Measurements from ENCODE around the gene BCR. TPM values are rescaled to one million over a fixed set of nuclear protein-coding genes. Genes with fewer than 3 reads are reported as not detected.
A peak's percentile ranks its signal among the peaks of the same experiment; 100 is the strongest.

The BCR gene
- total and polyA plus RNA-seq, 4 donors: 5.3 to 120 (median 71.8) TPM

- peak in 1 of 2 donors; percentile 62 for DNase-seq
- Histone ChIP-seq H3K36me3 (ENCODE audit: control insufficient read depth in 1 of 2, insufficient read depth in 2 of 2, low read length in 1 of 2) (no peaks in the 10 kb centered on the region), H3K4me3 (ENCODE audit: low read length in 2 of 2) (no peak overlapping the region), H3K27me3 (ENCODE audit: control insufficient read depth in 1 of 2, insufficient read depth in 2 of 2, low read length in 1 of 2) (no peaks in the 10 kb centered on the region), H3K27ac (ENCODE audit: low read depth in 1 of 2, low read length in 2 of 2) (peak overlapping the region in 1 of 2 donors; percentile 73), H3K9me3 (ENCODE audit: control insufficient read depth, low read length) (no peaks in the 10 kb centered on the region), H3K4me1 (ENCODE audit: control insufficient read depth in 1 of 2, insufficient read depth in 2 of 2, low read length in 2 of 2) (no peaks in the 10 kb centered on the region)
- no peak for ATAC-seq (ENCODE audit: low FRiP score)
- intact Hi-C loops (cut with DNase I): no loop called here
- WGBS, 2 donors: 25 to 31% methylated on average over 17 of the region's 17 CpGs
These were observed 64.9 kb downstream of the BCR start for GRCh38 chr22:23245045-23245798.

GRCh38 chr22:23245799-23246136 is 65.5 kb downstream of the BCR start:
- no peaks in the 10 kb centered on the region for H3K4me1 ChIP-seq (ENCODE audit: control insufficient read depth in 1 of 2, insufficient read depth in 2 of 2, low read length in 2 of 2)

GRCh38 chr22:23246982-23247766 is 66.9 kb downstream of the BCR start:
- ATAC-seq (ENCODE audit: low FRiP score): no peak
- H3K27ac ChIP-seq (ENCODE audit: low read depth in 1 of 2, low read length in 2 of 2): no peak overlapping the region

More at GRCh38 chr22:23245799-23246136, 65.5 kb downstream of the BCR start:
- DNase-seq (no peak), ATAC-seq (ENCODE audit: low FRiP score) (no peak)
- 78 to 83% methylated on average over 8 of the region's 8 CpGs for WGBS, 2 donors
- Histone ChIP-seq H3K36me3 (ENCODE audit: control insufficient read depth in 1 of 2, insufficient read depth in 2 of 2, low read length in 1 of 2) (no peaks in the 10 kb centered on the region), H3K27ac (ENCODE audit: low read depth in 1 of 2, low read length in 2 of 2) (no peak overlapping the region), H3K27me3 (ENCODE audit: control insufficient read depth in 1 of 2, insufficient read depth in 2 of 2, low read length in 1 of 2) (no peaks in the 10 kb centered on the region), H3K4me3 (ENCODE audit: low read length in 2 of 2) (no peak overlapping the region), H3K9me3 (ENCODE audit: control insufficient read depth, low read length) (no peaks in the 10 kb centered on the region)
- intact Hi-C loops (cut with DNase I): no loop called here

GRCh38 chr22:23248583-23248982 is 68.3 kb downstream of the BCR start:
- Histone ChIP-seq H3K4me1 (ENCODE audit: control insufficient read depth in 1 of 2, insufficient read depth in 2 of 2, low read length in 2 of 2) (no peaks in the 10 kb centered on the region), H3K27ac (ENCODE audit: low read depth in 1 of 2, low read length in 2 of 2) (no peak overlapping the region), H3K36me3 (ENCODE audit: control insufficient read depth in 1 of 2, insufficient read depth in 2 of 2, low read length in 1 of 2) (no peaks in the 10 kb centered on the region), H3K9me3 (ENCODE audit: control insufficient read depth, low read length) (no peaks in the 10 kb centered on the region), H3K4me3 (ENCODE audit: low read length in 2 of 2) (no peak overlapping the region), H3K27me3 (ENCODE audit: control insufficient read depth in 1 of 2, insufficient read depth in 2 of 2, low read length in 1 of 2) (no peaks in the 10 kb centered on the region)
- ATAC-seq (ENCODE audit: low FRiP score): peak; percentile 30
- 48 to 73% methylated on average over 2 of the region's 2 CpGs for whole genome bisulfite sequencing, 2 donors
- DNase-seq: no peak
- intact Hi-C loops (cut with DNase I): no loop called here

More at GRCh38 chr22:23246982-23247766, 66.9 kb downstream of the BCR start:
- Histone ChIP-seq H3K27me3 (ENCODE audit: control insufficient read depth in 1 of 2, insufficient read depth in 2 of 2, low read length in 1 of 2) (no peaks in the 10 kb centered on the region), H3K4me1 (ENCODE audit: control insufficient read depth in 1 of 2, insufficient read depth in 2 of 2, low read length in 2 of 2) (no peaks in the 10 kb centered on the region), H3K36me3 (ENCODE audit: control insufficient read depth in 1 of 2, insufficient read depth in 2 of 2, low read length in 1 of 2) (no peaks in the 10 kb centered on the region), H3K9me3 (ENCODE audit: control insufficient read depth, low read length) (no peaks in the 10 kb centered on the region), H3K4me3 (ENCODE audit: low read length in 2 of 2) (no peak overlapping the region)
- intact Hi-C loops (cut with DNase I): no loop called here
- no peak for DNase-seq
- 87 to 89% methylated on average over 13 of the region's 13 CpGs for WGBS, 2 donors

- no peak for ATAC-seq (ENCODE audit: low FRiP score)
These were observed 69.9 kb downstream of the BCR start for GRCh38 chr22:23250056-23250784.

GRCh38 chr22:23250785-23251363 is 70.6 kb downstream of the BCR start:
- H3K4me1 ChIP-seq (ENCODE audit: control insufficient read depth in 1 of 2, insufficient read depth in 2 of 2, low read length in 2 of 2): no peaks in the 10 kb centered on the region
- ATAC-seq (ENCODE audit: low FRiP score) (no peak), DNase-seq (no peak)
- H3K9me3 ChIP-seq (ENCODE audit: control insufficient read depth, low read length): no peaks in the 10 kb centered on the region
- intact Hi-C loops (cut with DNase I): no loop called here
- H3K27ac ChIP-seq (ENCODE audit: low read depth in 1 of 2, low read length in 2 of 2): no peak overlapping the region
- no peak overlapping the region for H3K4me3 ChIP-seq (ENCODE audit: low read length in 2 of 2)
- 94 to 96% methylated on average over 14 of the region's 14 CpGs for WGBS, 2 donors
- no peaks in the 10 kb centered on the region for H3K27me3 ChIP-seq (ENCODE audit: control insufficient read depth in 1 of 2, insufficient read depth in 2 of 2, low read length in 1 of 2)
- peaks cover 0 to 3% of the 10 kb centered on the region in 2 donors for H3K36me3 ChIP-seq (ENCODE audit: control insufficient read depth in 1 of 2, insufficient read depth in 2 of 2, low read length in 1 of 2)

More at GRCh38 chr22:23250056-23250784, 69.9 kb downstream of the BCR start:
- H3K36me3 ChIP-seq (ENCODE audit: control insufficient read depth in 1 of 2, insufficient read depth in 2 of 2, low read length in 1 of 2): peaks cover 0 to 3% of the 10 kb centered on the region in 2 donors
- WGBS, 2 donors: 82 to 86% methylated on average over 16 of the region's 16 CpGs
- intact Hi-C loops (cut with DNase I): no loop called here
- no peaks in the 10 kb centered on the region for H3K27me3 ChIP-seq (ENCODE audit: control insufficient read depth in 1 of 2, insufficient read depth in 2 of 2, low read length in 1 of 2)
- H3K27ac ChIP-seq (ENCODE audit: low read depth in 1 of 2, low read length in 2 of 2): no peak overlapping the region
- no peaks in the 10 kb centered on the region for H3K4me1 ChIP-seq (ENCODE audit: control insufficient read depth in 1 of 2, insufficient read depth in 2 of 2, low read length in 2 of 2)
- no peak for DNase-seq
- no peak overlapping the region for H3K4me3 ChIP-seq (ENCODE audit: low read length in 2 of 2)
- no peaks in the 10 kb centered on the region for H3K9me3 ChIP-seq (ENCODE audit: control insufficient read depth, low read length)

GRCh38 chr22:23251445-23252093 is 71.3 kb downstream of the BCR start:
- Histone ChIP-seq H3K4me3 (ENCODE audit: low read length in 2 of 2) (no peak overlapping the region), H3K27ac (ENCODE audit: low read depth in 1 of 2, low read length in 2 of 2) (no peak overlapping the region), H3K9me3 (ENCODE audit: control insufficient read depth, low read length) (no peaks in the 10 kb centered on the region), H3K36me3 (ENCODE audit: control insufficient read depth in 1 of 2, insufficient read depth in 2 of 2, low read length in 1 of 2) (peaks cover 0 to 3% of the 10 kb centered on the region in 2 donors), H3K4me1 (ENCODE audit: control insufficient read depth in 1 of 2, insufficient read depth in 2 of 2, low read length in 2 of 2) (no peaks in the 10 kb centered on the region), H3K27me3 (ENCODE audit: control insufficient read depth in 1 of 2, insufficient read depth in 2 of 2, low read length in 1 of 2) (no peaks in the 10 kb centered on the region)
- 83 to 88% methylated on average over 8 of the region's 8 CpGs for WGBS, 2 donors
- intact Hi-C loops (cut with DNase I): no loop called here
- ATAC-seq (ENCODE audit: low FRiP score): no peak
- DNase-seq: no peak

- DNase-seq (no peak), ATAC-seq (ENCODE audit: low FRiP score) (no peak)
- no peaks in the 10 kb centered on the region for H3K27me3 ChIP-seq (ENCODE audit: control insufficient read depth in 1 of 2, insufficient read depth in 2 of 2, low read length in 1 of 2)
- intact Hi-C loops (cut with DNase I): no loop called here
- WGBS, 2 donors: 90 to 93% methylated on average over 19 of the region's 19 CpGs
- H3K9me3 ChIP-seq (ENCODE audit: control insufficient read depth, low read length): no peaks in the 10 kb centered on the region
- no peak overlapping the region for H3K4me3 ChIP-seq (ENCODE audit: low read length in 2 of 2)
- H3K27ac ChIP-seq (ENCODE audit: low read depth in 1 of 2, low read length in 2 of 2): no peak overlapping the region
- H3K36me3 ChIP-seq (ENCODE audit: control insufficient read depth in 1 of 2, insufficient read depth in 2 of 2, low read length in 1 of 2): peaks cover 0 to 3% of the 10 kb centered on the region in 2 donors
- H3K4me1 ChIP-seq (ENCODE audit: control insufficient read depth in 1 of 2, insufficient read depth in 2 of 2, low read length in 2 of 2): no peaks in the 10 kb centered on the region
These were observed 73.3 kb downstream of the BCR start for GRCh38 chr22:23253475-23254055.

All from aorta (tissue), 5 donors.